GM23338 (cell line): ENCODE results near the gene RASSF1. TPM values are rescaled to one million over a fixed set of nuclear protein-coding genes. Genes with fewer than 3 reads are reported as not detected.

Experiments
- ATAC-seq: fragments of 200-7000 bp; cut with Tn5 transposase; 3 replicates; pipeline ENCODE4 v1.9.1; 2020
- DNase-seq: peaks from one replicate; pipeline ENCODE4 v3.0.0-alpha.2; 2015; ENCODE audit warnings: low spot score
- H2AFZ ChIP-seq: fragments of 200-600 bp; sonication (generic); 2 replicates; pipeline ENCODE4 v1.8.0; 2016; ENCODE audit warnings: antibody characterized with exemption, mild to moderate bottlenecking, moderate library complexity
- H3F3A ChIP-seq: fragments of 200-600 bp; sonication (generic); replicated peaks from 2 replicates; pipeline ENCODE4 v1.8.0; 2017; ENCODE audit warnings: antibody characterized with exemption, mixed run types, low read depth
- H3K27ac ChIP-seq: fragments of 200-600 bp; sonication (generic); 2 replicates; pipeline ENCODE4 v1.6.1; 2016; ENCODE audit warnings: low read depth
- H3K27me3 ChIP-seq: fragments of 200-600 bp; sonication (generic); 2 replicates; pipeline ENCODE4 v1.8.0; 2016; ENCODE audit warnings: mild to moderate bottlenecking, mixed run types, moderate library complexity; ENCODE audit not compliant: insufficient read depth
- H3K36me3 ChIP-seq: fragments of 200-600 bp; sonication (generic); 2 replicates; pipeline ENCODE4 v1.8.0; 2016; ENCODE audit warnings: mild to moderate bottlenecking; ENCODE audit not compliant: insufficient read depth
- H3K4me1 ChIP-seq: fragments of 200-600 bp; sonication (generic); 2 replicates; pipeline ENCODE4 v1.8.0; 2016; ENCODE audit warnings: mild to moderate bottlenecking, moderate library complexity; ENCODE audit not compliant: insufficient read depth
- H3K4me2 ChIP-seq: fragments of 200-600 bp; sonication (generic); 2 replicates; pipeline ENCODE4 v1.7.1; 2017; ENCODE audit warnings: mixed run types
- H3K4me3 ChIP-seq: fragments of 200-600 bp; sonication (generic); 2 replicates; pipeline ENCODE4 v1.6.1; 2016; ENCODE audit warnings: mixed run types
- H3K79me2 ChIP-seq: fragments of 200-600 bp; sonication (generic); replicated peaks from 2 replicates; pipeline ENCODE4 v1.8.0; 2017; ENCODE audit warnings: mild to moderate bottlenecking; ENCODE audit not compliant: insufficient read depth
- H3K9me2 ChIP-seq: fragments of 200-600 bp; sonication (generic); 2 replicates; pipeline ENCODE4 v1.8.0; 2017; ENCODE audit not compliant: insufficient read depth
- H4K20me1 ChIP-seq: fragments of 200-600 bp; sonication (generic); replicated peaks from 2 replicates; pipeline ENCODE4 v1.8.0; 2017; ENCODE audit warnings: mild to moderate bottlenecking; ENCODE audit not compliant: insufficient read depth
- H3K27ac Mint-ChIP-seq: 2 replicates; pipeline ENCODE4 v1.8.0; 2020; ENCODE audit warnings: inconsistent platforms, mild to moderate bottlenecking, moderate library complexity, mixed read lengths
- H3K27me3 Mint-ChIP-seq: 3 replicates; pipeline ENCODE4 v1.8.0; 2022; ENCODE audit warnings: low read depth, mild to moderate bottlenecking, moderate library complexity, mixed read lengths, inconsistent platforms; ENCODE audit not compliant: insufficient read depth, poor library complexity
- H3K36me3 Mint-ChIP-seq: 3 replicates; pipeline ENCODE4 v1.8.0; 2021; ENCODE audit warnings: low read depth, mild to moderate bottlenecking, inconsistent platforms, moderate library complexity, mixed read lengths
- H3K4me1 Mint-ChIP-seq: 3 replicates; pipeline ENCODE4 v1.8.0; 2020; ENCODE audit warnings: mild to moderate bottlenecking, inconsistent platforms, mixed read lengths
- H3K4me3 Mint-ChIP-seq: 3 replicates; pipeline ENCODE4 v1.8.0; 2021; ENCODE audit warnings: moderate library complexity, mild to moderate bottlenecking, inconsistent platforms, mixed read lengths
- H3K9me3 Mint-ChIP-seq: 3 replicates; pipeline ENCODE4 v1.8.0; 2020; ENCODE audit warnings: moderate library complexity, mild to moderate bottlenecking, inconsistent platforms, mixed read lengths
- CREB1 ChIP-seq: fragments of 250-450 bp; sonication (Bioruptor Pico); IDR thresholded peaks from 2 replicates; pipeline ENCODE4 v1.5.0; 2020; ENCODE audit warnings: low read depth, mild to moderate bottlenecking, moderate library complexity
- EZH2 ChIP-seq: fragments of 200-600 bp; sonication (generic); IDR thresholded peaks from one replicate; pipeline ENCODE4 v1.8.0; 2017; ENCODE audit warnings: antibody characterized with exemption, mild to moderate bottlenecking, low read depth; ENCODE audit not compliant: unreplicated experiment
- EZH2phosphoT487 ChIP-seq: fragments of 200-600 bp; sonication (generic); IDR thresholded peaks from one replicate; pipeline ENCODE4 v1.8.1; 2018; ENCODE audit warnings: antibody characterized with exemption; ENCODE audit not compliant: unreplicated experiment
- JUNB ChIP-seq: IDR thresholded peaks from one replicate; pipeline ENCODE4 v1.6.1; 2016; ENCODE audit warnings: antibody characterized with exemption; ENCODE audit not compliant: unreplicated experiment
- NANOG ChIP-seq: IDR thresholded peaks from 2 replicates; pipeline ENCODE4 v1.6.1; 2016; ENCODE audit warnings: antibody characterized with exemption, borderline replicate concordance
- POLR2AphosphoS5 ChIP-seq: IDR thresholded peaks from 2 replicates; pipeline ENCODE4 v1.6.1; 2016; ENCODE audit warnings: antibody characterized with exemption, low read depth
- STAT1 ChIP-seq: IDR thresholded peaks from one replicate; pipeline ENCODE4 v1.6.1; 2016; ENCODE audit warnings: antibody characterized with exemption; ENCODE audit not compliant: unreplicated experiment
- ZNF114 ChIP-seq: fragments of 250-450 bp; sonication (Bioruptor Pico); IDR thresholded peaks from 2 replicates; pipeline ENCODE4 v1.5.0; 2020; ENCODE audit warnings: mild to moderate bottlenecking, moderate library complexity
- ZNF331 ChIP-seq: fragments of 250-450 bp; sonication (Bioruptor Pico); IDR thresholded peaks from 2 replicates; pipeline ENCODE4 v1.5.0; 2020; ENCODE audit warnings: low read depth, mild to moderate bottlenecking, moderate library complexity
- polyA plus RNA-seq: library from polyadenylated mRNA; unstranded; fragments of >200 nt; fragmentation: Nextera tagmentation; extraction: Ambion mirVana; gene quantifications from 2 replicates; pipeline ENCODE4 v1.2.1, GENCODE V29; 2016
- total RNA-seq: library from RNA; depleted of rRNA; stranded (reverse); fragments of >200 nt; shearing (Covaris generic); gene quantifications from 2 replicates; pipeline ENCODE4 v1.2.3, GENCODE V29; 2014
- TF ChIP-seq, protein P1 (sequence below): IDR thresholded peaks from one replicate; pipeline ENCODE4 v1.6.1; 2018; ENCODE audit warnings: antibody characterized with exemption; ENCODE audit not compliant: unreplicated experiment
- TF ChIP-seq, protein P2 (sequence below): IDR thresholded peaks from 2 replicates; pipeline ENCODE4 v1.6.1; 2016; ENCODE audit warnings: antibody characterized with exemption
- TF ChIP-seq, protein P3 (sequence below), 2 experiments: fragments of 200-600 bp in 1 of 2; sonication (generic) in 1 of 2; conservative IDR thresholded peaks; 2 replicates each; pipeline versions ENCODE4 v1.5.1 to v1.6.1; 2016 to 2017; ENCODE audit warnings: antibody characterized with exemption in 2 of 2, low read depth in 2 of 2, mild to moderate bottlenecking in 2 of 2, moderate library complexity in 1 of 2
- TF ChIP-seq, protein P4 (sequence below): fragments of 250-450 bp; sonication (Bioruptor Pico); IDR thresholded peaks from 2 replicates; pipeline ENCODE4 v1.5.0; 2020; ENCODE audit warnings: mild to moderate bottlenecking, moderate library complexity

Gene RASSF1
- total and polyA plus RNA-seq, 2 experiments from 2014 or later: 9.6 to 15.7 TPM

DNA sequence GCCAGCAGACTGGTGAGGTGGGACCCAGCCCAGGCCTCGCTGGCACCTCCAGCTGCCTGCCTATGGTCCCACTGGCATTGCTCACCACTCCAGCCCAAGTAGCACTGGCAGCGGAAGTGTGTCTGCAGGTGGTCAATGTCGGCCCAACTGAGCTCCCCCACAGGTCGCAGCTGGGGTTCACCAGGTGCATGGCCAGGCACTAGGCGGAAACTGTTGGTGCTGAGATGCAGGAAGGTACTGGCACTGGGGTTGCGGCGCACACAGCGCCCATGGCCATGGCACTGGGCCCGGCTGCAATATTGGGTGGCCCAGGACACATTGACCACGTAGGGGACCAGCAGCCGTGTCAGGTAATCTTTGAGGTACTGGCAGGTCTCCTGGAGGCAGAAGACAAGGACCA lies 22.5 kb downstream of the RASSF1 start:
- Histone ChIP-seq H2AFZ (no peak overlapping the region), H3K36me3 (peaks cover 8% of the 10 kb centered on the region), H4K20me1 (peaks cover 5% of the 10 kb centered on the region; the same call in 1 of the 2 replicates), H3K27me3 (no peaks in the 10 kb centered on the region), H3F3A (peaks cover 20% of the 10 kb centered on the region; the same call in 1 of the 2 replicates), H3K79me2 (peaks cover 26% of the 10 kb centered on the region), H3K9me2 (no peaks in the 10 kb centered on the region), H3K27ac (no peak overlapping the region), H3K4me1 (peaks cover 11% of the 10 kb centered on the region), H3K4me3 (no peak overlapping the region), H3K4me2 (no peak overlapping the region)
- Mint-ChIP-seq H3K36me3 (peaks cover 64% of the 10 kb centered on the region), H3K27ac (no peak overlapping the region), H3K9me3 (peaks cover 12% of the 10 kb centered on the region), H3K4me3 (no peak overlapping the region; the same call in 2 of the 3 replicates), H3K4me1 (peaks cover 25% of the 10 kb centered on the region), H3K27me3 (peaks cover 10% of the 10 kb centered on the region)
- TF ChIP-seq EZH2phosphoT487 (no peak), ZNF331 (CRISPR knock-in tag) (no peak), JUNB (no peak), STAT1 (no peak), POLR2AphosphoS5 (no peak), NANOG (no peak), ZNF114 (no peak), EZH2 (no peak), CREB1 (no peak)
- TF ChIP-seq, protein P1, sequence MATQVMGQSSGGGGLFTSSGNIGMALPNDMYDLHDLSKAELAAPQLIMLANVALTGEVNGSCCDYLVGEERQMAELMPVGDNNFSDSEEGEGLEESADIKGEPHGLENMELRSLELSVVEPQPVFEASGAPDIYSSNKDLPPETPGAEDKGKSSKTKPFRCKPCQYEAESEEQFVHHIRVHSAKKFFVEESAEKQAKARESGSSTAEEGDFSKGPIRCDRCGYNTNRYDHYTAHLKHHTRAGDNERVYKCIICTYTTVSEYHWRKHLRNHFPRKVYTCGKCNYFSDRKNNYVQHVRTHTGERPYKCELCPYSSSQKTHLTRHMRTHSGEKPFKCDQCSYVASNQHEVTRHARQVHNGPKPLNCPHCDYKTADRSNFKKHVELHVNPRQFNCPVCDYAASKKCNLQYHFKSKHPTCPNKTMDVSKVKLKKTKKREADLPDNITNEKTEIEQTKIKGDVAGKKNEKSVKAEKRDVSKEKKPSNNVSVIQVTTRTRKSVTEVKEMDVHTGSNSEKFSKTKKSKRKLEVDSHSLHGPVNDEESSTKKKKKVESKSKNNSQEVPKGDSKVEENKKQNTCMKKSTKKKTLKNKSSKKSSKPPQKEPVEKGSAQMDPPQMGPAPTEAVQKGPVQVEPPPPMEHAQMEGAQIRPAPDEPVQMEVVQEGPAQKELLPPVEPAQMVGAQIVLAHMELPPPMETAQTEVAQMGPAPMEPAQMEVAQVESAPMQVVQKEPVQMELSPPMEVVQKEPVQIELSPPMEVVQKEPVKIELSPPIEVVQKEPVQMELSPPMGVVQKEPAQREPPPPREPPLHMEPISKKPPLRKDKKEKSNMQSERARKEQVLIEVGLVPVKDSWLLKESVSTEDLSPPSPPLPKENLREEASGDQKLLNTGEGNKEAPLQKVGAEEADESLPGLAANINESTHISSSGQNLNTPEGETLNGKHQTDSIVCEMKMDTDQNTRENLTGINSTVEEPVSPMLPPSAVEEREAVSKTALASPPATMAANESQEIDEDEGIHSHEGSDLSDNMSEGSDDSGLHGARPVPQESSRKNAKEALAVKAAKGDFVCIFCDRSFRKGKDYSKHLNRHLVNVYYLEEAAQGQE: no peak
- TF ChIP-seq, protein P2, sequence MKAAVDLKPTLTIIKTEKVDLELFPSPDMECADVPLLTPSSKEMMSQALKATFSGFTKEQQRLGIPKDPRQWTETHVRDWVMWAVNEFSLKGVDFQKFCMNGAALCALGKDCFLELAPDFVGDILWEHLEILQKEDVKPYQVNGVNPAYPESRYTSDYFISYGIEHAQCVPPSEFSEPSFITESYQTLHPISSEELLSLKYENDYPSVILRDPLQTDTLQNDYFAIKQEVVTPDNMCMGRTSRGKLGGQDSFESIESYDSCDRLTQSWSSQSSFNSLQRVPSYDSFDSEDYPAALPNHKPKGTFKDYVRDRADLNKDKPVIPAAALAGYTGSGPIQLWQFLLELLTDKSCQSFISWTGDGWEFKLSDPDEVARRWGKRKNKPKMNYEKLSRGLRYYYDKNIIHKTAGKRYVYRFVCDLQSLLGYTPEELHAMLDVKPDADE: no peak
- TF ChIP-seq, protein P3, sequence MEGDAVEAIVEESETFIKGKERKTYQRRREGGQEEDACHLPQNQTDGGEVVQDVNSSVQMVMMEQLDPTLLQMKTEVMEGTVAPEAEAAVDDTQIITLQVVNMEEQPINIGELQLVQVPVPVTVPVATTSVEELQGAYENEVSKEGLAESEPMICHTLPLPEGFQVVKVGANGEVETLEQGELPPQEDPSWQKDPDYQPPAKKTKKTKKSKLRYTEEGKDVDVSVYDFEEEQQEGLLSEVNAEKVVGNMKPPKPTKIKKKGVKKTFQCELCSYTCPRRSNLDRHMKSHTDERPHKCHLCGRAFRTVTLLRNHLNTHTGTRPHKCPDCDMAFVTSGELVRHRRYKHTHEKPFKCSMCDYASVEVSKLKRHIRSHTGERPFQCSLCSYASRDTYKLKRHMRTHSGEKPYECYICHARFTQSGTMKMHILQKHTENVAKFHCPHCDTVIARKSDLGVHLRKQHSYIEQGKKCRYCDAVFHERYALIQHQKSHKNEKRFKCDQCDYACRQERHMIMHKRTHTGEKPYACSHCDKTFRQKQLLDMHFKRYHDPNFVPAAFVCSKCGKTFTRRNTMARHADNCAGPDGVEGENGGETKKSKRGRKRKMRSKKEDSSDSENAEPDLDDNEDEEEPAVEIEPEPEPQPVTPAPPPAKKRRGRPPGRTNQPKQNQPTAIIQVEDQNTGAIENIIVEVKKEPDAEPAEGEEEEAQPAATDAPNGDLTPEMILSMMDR (conservative IDR thresholded peaks at IDR 0.05; ENCODE audit: low read depth in 2 of 2): no peak
- TF ChIP-seq, protein P4, sequence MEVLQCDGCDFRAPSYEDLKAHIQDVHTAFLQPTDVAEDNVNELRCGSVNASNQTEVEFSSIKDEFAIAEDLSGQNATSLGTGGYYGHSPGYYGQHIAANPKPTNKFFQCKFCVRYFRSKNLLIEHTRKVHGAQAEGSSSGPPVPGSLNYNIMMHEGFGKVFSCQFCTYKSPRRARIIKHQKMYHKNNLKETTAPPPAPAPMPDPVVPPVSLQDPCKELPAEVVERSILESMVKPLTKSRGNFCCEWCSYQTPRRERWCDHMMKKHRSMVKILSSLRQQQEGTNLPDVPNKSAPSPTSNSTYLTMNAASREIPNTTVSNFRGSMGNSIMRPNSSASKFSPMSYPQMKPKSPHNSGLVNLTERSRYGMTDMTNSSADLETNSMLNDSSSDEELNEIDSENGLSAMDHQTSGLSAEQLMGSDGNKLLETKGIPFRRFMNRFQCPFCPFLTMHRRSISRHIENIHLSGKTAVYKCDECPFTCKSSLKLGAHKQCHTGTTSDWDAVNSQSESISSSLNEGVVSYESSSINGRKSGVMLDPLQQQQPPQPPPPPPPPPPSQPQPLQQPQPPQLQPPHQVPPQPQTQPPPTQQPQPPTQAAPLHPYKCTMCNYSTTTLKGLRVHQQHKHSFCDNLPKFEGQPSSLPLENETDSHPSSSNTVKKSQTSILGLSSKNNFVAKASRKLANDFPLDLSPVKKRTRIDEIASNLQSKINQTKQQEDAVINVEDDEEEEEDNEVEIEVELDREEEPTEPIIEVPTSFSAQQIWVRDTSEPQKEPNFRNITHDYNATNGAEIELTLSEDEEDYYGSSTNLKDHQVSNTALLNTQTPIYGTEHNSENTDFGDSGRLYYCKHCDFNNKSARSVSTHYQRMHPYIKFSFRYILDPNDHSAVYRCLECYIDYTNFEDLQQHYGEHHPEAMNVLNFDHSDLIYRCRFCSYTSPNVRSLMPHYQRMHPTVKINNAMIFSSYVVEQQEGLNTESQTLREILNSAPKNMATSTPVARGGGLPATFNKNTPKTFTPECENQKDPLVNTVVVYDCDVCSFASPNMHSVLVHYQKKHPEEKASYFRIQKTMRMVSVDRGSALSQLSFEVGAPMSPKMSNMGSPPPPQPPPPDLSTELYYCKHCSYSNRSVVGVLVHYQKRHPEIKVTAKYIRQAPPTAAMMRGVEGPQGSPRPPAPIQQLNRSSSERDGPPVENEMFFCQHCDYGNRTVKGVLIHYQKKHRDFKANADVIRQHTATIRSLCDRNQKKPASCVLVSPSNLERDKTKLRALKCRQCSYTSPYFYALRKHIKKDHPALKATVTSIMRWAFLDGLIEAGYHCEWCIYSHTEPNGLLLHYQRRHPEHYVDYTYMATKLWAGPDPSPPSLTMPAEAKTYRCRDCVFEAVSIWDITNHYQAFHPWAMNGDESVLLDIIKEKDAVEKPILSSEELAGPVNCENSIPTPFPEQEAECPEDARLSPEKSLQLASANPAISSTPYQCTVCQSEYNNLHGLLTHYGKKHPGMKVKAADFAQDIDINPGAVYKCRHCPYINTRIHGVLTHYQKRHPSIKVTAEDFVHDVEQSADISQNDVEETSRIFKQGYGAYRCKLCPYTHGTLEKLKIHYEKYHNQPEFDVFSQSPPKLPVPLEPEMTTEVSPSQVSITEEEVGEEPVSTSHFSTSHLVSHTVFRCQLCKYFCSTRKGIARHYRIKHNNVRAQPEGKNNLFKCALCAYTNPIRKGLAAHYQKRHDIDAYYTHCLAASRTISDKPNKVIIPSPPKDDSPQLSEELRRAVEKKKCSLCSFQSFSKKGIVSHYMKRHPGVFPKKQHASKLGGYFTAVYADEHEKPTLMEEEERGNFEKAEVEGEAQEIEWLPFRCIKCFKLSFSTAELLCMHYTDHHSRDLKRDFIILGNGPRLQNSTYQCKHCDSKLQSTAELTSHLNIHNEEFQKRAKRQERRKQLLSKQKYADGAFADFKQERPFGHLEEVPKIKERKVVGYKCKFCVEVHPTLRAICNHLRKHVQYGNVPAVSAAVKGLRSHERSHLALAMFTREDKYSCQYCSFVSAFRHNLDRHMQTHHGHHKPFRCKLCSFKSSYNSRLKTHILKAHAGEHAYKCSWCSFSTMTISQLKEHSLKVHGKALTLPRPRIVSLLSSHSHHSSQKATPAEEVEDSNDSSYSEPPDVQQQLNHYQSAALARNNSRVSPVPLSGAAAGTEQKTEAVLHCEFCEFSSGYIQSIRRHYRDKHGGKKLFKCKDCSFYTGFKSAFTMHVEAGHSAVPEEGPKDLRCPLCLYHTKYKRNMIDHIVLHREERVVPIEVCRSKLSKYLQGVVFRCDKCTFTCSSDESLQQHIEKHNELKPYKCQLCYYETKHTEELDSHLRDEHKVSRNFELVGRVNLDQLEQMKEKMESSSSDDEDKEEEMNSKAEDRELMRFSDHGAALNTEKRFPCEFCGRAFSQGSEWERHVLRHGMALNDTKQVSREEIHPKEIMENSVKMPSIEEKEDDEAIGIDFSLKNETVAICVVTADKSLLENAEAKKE (CRISPR knock-in tag): no peak
- no peak for ATAC-seq
- no peak for DNase-seq
